Stimulated activated effector memory CD8-positive, alpha-beta T cell treated with anti-CD3 and anti-CD28 coated beads, Interleukin-12 subunit alpha, Interleukin-12 subunit beta, amount 100 ng/mL, for 72 hours (primary cell): ENCODE measurements around the gene DHFR2.

Experiments used
- ATAC-seq: fragments of 150-1000 bp; cut with Tn5 transposase; 2 replicates; pipeline ENCODE4 v1.10.0; 2021
- DNase-seq, 2 donors: peaks; one replicate each; pipeline ENCODE4 v3.0.0; 2021 to 2022; ENCODE audit warnings: low spot score in 2 of 2
- H3K27ac Mint-ChIP-seq: one replicate; pipeline ENCODE4 v1.8.0; 2022; ENCODE audit warnings: mild to moderate bottlenecking, mixed read lengths
- H3K36me3 Mint-ChIP-seq: one replicate; pipeline ENCODE4 v1.8.0; 2022; ENCODE audit warnings: mild to moderate bottlenecking, mixed read lengths
- H3K4me1 Mint-ChIP-seq: one replicate; pipeline ENCODE4 v1.8.0; 2022; ENCODE audit warnings: mixed read lengths
- H3K4me3 Mint-ChIP-seq: one replicate; pipeline ENCODE4 v1.8.0; 2022; ENCODE audit warnings: mild to moderate bottlenecking, mixed read lengths
- H3K9me3 Mint-ChIP-seq: one replicate; pipeline ENCODE4 v1.8.0; 2022; ENCODE audit warnings: mixed read lengths

Gene DHFR2

DNA sequence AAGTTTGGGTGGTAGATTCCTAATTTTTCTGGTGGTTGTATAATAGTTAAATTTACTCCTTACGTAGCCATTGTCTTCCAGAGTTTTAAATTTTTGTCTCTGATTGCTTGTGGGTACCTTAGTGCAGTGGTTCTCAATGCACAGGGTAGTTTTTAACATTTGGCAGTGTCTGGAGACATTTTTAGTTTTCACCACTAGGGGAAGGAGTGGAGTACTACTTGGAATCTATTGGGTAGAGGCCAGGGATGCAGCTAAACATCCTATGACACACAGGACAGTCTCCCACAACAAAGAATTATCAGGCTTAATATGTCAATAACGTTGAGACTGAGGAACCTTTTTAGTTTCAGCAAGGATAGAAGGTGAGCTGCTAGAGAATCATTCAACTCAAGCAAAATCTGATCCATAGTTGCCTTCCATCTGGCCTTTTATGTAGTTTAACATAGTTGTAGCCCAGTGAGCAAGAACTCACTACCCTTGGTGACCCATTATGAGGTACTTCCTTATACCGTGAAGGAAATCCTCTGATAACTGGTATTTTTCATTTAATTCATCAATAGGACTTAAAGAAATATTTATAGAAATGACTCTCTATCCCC lies 25.7 kb downstream of the DHFR2 start:
- Mint-ChIP-seq H3K4me3 (no peak overlapping the region), H3K4me1 (no peaks in the 10 kb centered on the region), H3K9me3 (no peaks in the 10 kb centered on the region), H3K36me3 (no peaks in the 10 kb centered on the region), H3K27ac (no peak overlapping the region)
- DNase-seq = no peak
- ATAC-seq = peak; percentile 44

DNA sequence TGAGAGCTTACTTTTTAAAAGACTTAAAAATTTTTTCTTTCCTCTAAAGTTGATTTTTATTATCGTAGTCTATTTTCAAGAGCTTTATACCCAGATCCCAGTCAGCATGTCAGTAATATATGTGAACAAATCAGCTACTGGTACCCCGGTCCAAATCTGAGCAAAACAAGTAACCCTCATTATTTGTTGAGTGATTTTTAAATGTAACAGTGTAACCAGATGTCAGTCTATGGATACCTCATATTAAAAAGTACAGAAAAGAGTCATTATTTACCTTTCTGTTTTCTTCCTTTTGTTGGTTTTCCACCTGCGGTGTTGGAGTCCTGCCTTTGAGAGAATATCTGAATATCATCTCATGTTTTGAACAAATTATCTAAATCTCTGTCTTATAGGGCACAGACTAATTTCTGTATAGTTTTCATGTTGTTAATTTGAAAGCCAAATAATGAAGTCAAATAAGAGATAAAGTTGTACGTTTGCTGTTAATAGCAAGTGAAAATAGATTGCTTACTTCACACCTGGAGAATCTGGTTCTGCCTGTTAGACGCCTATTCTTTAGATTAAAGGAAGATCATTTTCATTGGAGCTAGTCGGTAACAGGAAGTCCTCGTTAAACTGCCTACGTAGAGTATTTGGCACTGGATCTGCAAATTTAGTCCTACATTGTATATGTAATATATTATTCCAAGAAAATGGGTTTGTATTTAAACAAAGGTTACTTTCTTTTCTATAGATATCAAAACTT lies 34.5 kb downstream of the DHFR2 start, which contains the start of gene STX19:
Gene STX19 (minus strand): TSS at position 505 of the 745 bp plus-strand sequence. CDS start 13,328 bp downstream, outside the sequence.
- no peaks in the 10 kb centered on the region for H3K36me3 Mint-ChIP-seq
- no peak within 1 kb of the TSS for H3K27ac Mint-ChIP-seq
- ATAC-seq (no peak), DNase-seq (no peak)
- no peak within 1 kb of the TSS for H3K4me3 Mint-ChIP-seq
- no peaks in the 10 kb centered on the region for H3K4me1 Mint-ChIP-seq
- no peaks in the 10 kb centered on the region for H3K9me3 Mint-ChIP-seq

DNA sequence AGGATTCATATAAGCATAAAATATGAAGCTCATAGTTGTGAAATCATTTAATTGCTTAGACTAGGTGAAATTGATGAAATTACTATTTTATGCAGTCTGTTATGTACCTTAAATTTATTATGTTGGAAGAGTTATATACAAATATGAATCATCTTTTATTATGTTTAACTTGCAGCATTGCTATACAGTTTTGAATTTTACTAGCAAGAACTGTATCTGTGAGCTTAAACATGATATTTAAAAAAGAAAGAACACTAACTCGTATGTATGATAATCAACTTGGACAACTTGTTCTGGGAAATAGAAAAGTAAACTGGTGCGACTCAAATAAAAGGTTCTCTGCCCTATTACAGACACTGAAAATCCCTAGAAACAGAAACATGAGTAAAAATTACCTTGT lies 36.1 kb downstream of the DHFR2 start:
- Mint-ChIP-seq H3K36me3 (no peaks in the 10 kb centered on the region), H3K4me1 (no peaks in the 10 kb centered on the region), H3K4me3 (no peak overlapping the region), H3K27ac (no peak overlapping the region), H3K9me3 (no peaks in the 10 kb centered on the region)
- DNase-seq (no peak), ATAC-seq (no peak)

DNA sequence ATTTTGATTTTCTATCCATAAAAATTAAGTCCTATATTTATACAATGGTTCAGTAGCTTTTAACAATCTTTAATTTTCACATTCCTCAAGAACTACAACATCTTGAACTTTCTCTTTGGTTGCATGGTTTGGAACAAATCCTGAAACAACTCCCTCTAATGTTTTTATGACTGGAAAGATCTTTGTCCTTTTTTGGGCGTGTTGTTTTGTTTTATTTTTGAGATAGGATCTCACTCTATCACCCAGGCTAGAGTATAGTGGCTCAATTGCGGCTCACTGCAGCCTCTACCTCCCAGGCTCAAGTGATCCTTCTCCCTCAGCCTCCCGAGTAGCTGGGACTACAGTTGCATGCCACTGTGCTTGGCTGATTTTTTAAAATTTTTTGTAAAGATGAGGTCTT lies 38.3 kb downstream of the DHFR2 start:
- Mint-ChIP-seq H3K36me3 (no peaks in the 10 kb centered on the region), H3K4me3 (no peak overlapping the region)

DNA sequence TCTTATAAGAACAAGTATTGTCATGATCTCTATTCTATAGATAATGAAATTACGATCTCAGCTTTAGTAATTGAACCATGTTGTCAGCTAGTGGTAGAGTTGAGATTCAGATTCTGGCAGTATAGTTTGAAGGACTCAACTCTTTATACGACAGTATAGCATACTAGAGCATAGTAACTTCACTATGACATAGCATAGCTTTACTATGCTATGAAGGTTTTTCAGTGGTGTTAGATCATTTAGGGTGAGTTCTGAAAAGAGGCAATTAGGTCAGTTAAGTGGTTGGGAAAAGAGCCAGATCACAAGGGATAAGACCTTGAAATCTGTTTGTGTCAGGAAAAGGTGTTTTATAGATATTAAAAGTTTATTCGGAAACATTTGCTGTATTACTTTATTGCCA lies 42.4 kb downstream of the DHFR2 start:
- Mint-ChIP-seq H3K27ac (no peak overlapping the region), H3K36me3 (no peaks in the 10 kb centered on the region), H3K9me3 (no peaks in the 10 kb centered on the region), H3K4me1 (no peaks in the 10 kb centered on the region), H3K4me3 (no peak overlapping the region)
- ATAC-seq (no peak), DNase-seq (no peak)

More for the DNA sequence above, 38.3 kb downstream of the DHFR2 start:
- no peak for ATAC-seq
- DNase-seq = no peak
- no peak overlapping the region for H3K27ac Mint-ChIP-seq
- no peaks in the 10 kb centered on the region for H3K9me3 Mint-ChIP-seq
- H3K4me1 Mint-ChIP-seq = no peaks in the 10 kb centered on the region

DNA sequence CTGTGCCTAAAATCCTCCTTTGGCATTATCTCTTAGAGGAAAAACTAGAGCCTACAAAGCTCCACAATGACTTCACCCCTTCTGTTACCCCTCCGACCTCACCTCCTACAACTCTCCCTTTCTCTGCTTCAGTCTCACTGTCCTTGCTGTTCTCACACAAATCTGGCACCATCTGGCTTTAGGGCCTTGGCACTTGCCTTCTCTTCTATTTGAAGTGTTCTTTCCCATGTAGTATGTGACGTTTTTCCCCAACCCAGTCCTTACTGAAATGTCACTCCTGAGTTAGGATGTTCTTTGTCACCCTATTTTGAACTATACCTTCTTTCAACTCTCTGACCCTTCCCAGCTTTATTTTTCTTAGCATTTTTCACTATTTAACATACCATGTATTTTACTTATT lies 43.1 kb downstream of the DHFR2 start:
- Mint-ChIP-seq H3K36me3 (no peaks in the 10 kb centered on the region), H3K27ac (no peak overlapping the region), H3K9me3 (no peaks in the 10 kb centered on the region), H3K4me1 (no peaks in the 10 kb centered on the region), H3K4me3 (no peak overlapping the region)
- ATAC-seq = no peak
- no peak for DNase-seq

DNA sequence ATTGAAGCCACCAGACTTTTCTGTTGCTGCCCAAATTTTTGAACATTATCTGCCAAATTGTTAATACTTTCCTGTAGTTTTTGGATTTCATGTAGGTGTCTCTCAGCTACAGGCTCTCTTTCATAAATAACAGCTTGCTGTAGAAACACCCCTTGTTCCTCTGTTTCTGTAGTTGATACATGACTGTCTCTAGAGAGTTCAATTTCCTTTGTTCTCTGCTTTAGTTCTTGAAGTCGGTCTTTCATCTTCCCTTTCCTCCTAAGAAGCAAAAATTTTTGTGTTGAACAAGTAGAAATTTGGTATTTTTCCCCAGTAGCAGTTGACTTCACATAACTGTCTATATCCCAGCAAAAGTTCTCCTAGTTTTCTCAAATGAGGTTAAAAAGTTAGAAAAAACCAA lies 47.7 kb downstream of the DHFR2 start:
- H3K9me3 Mint-ChIP-seq = no peaks in the 10 kb centered on the region
- H3K4me3 Mint-ChIP-seq = no peak overlapping the region
- no peak overlapping the region for H3K27ac Mint-ChIP-seq
- H3K4me1 Mint-ChIP-seq = peaks cover 23% of the 10 kb centered on the region
- DNase-seq = no peak
- no peak for ATAC-seq
- peaks cover 11% of the 10 kb centered on the region for H3K36me3 Mint-ChIP-seq

DNA sequence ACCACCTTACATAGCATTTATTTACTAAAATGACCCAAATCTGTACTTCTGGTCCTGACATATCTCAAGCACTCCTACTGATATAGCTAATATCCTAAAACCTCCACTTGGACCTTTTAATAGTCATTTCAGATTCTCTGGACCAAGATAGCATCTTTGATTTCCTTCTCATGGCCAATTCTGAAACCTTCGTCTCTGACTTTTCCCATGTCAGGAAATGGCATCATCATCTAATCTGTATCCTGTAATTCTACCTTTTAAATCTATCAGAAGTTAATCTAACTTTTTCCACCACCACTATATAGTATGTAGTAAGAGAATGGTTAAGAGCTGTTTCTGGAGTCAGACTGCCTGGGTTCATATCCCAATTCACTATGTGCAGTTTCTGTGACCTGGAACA lies 50.5 kb downstream of the DHFR2 start:
- DNase-seq (no peak), ATAC-seq (no peak)
- peaks cover 27% of the 10 kb centered on the region for H3K4me1 Mint-ChIP-seq
- no peaks in the 10 kb centered on the region for H3K9me3 Mint-ChIP-seq
- H3K27ac Mint-ChIP-seq = peak overlapping the region; percentile 33
- H3K36me3 Mint-ChIP-seq = peaks cover 11% of the 10 kb centered on the region
- peak overlapping the region; percentile 6 for H3K4me3 Mint-ChIP-seq

DNA sequence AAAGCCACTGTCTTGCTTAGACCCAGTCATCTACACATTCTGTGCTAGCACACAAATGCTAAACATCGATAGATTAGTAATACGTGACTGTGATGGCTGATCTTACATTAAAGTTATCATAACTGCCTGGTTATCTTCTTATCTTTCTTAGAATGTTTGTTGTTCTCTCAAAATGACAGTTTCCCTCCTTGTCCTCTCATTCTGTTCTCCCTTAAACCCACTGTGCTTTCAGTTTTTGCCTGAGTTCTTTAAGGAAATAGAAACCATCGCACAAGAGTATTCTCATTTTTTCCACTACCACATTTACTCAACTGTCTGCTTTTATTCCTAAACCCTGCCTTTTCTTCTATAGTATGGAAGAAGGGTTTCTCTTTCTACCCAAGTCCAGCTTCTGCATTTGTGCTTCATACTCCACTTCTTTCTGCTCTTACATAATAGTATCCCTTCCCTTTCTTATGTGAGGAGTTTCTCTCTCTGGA lies 51.4 kb downstream of the DHFR2 start:
- H3K4me1 Mint-ChIP-seq = peaks cover 29% of the 10 kb centered on the region
- H3K27ac Mint-ChIP-seq = peak overlapping the region; percentile 33
- DNase-seq (no peak), ATAC-seq (peak; percentile 98)
- no peaks in the 10 kb centered on the region for H3K9me3 Mint-ChIP-seq
- H3K36me3 Mint-ChIP-seq = peaks cover 11% of the 10 kb centered on the region
- peak overlapping the region; percentile 6 for H3K4me3 Mint-ChIP-seq

DNA sequence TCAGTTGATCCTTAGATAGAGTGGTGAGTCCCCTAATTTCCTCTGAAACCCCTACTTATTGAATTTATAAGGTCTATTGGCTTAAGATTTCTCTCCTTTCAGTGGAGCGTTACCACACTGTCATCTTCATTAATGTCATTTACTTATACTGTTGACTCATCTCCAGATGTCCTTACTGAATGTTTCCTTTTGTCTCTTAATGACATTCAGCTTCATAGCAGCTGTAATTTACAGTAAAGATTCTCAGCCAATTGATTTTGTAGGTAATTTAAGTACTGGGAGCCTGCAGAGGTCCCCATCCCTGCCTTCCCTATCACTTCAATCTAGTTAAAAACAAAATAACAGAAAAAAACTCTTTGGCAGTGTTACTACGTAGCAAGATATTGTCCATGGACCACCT lies 53.1 kb downstream of the DHFR2 start:
- DNase-seq (no peak), ATAC-seq (no peak)
- Mint-ChIP-seq H3K27ac (no peak overlapping the region), H3K4me3 (no peak overlapping the region), H3K9me3 (no peaks in the 10 kb centered on the region), H3K36me3 (peaks cover 11% of the 10 kb centered on the region), H3K4me1 (peaks cover 29% of the 10 kb centered on the region)

DNA sequence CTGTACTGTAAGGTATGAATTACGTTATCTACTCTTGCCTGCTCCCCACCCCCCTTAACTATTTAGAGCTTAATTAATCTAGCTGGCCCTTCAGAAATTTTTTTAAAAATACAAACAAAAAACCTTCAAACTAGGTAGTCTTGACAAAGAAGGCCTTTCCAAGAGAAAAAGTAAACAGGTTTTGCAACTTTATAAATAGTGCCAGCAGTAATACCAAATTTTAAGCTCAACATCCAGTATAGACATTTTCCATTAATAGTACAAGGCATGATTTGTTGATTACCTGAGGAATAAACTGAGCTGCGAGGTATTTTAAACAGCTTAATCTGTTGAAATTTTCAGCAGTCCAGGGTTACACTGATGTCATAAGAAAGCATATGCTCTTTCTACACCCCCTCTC lies 54.5 kb downstream of the DHFR2 start:
- DNase-seq (no peak), ATAC-seq (no peak)
- Mint-ChIP-seq H3K36me3 (peaks cover 11% of the 10 kb centered on the region), H3K27ac (no peak overlapping the region), H3K4me3 (no peak overlapping the region), H3K4me1 (peaks cover 28% of the 10 kb centered on the region), H3K9me3 (no peaks in the 10 kb centered on the region)
